GM12873 (cell line): ENCODE measurements around the gene PDK4.

Experiments
- TF ChIP-seq, protein P1 (sequence below): IDR thresholded peaks from 2 replicates; pipeline ENCODE4 v1.5.1; 2012; ENCODE audit warnings: low read depth, mild to moderate bottlenecking, moderate library complexity, low read length, control low read depth; ENCODE audit not compliant: insufficient read depth; ENCODE audit errors: missing control alignments

PDK4 gene

DNA sequence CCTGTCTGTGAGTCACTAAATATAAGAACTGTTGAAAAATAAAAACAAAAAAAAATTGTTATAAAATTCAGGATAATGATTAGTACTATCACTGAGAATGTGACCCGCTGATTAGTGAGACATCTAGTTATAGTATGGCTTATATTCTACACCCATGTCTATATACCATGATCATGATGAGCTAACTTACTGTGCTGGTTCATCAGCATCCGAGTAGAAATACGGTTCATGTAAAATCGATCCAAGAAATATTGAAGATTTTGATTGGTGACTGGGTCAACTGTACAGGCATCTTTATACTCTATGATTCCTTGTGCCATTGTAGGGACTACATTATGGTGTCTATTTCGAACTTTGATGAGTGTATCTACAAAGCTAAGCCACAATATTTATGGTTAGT is 3.7 kb downstream of the PDK4 start:
- TF ChIP-seq, protein P1, sequence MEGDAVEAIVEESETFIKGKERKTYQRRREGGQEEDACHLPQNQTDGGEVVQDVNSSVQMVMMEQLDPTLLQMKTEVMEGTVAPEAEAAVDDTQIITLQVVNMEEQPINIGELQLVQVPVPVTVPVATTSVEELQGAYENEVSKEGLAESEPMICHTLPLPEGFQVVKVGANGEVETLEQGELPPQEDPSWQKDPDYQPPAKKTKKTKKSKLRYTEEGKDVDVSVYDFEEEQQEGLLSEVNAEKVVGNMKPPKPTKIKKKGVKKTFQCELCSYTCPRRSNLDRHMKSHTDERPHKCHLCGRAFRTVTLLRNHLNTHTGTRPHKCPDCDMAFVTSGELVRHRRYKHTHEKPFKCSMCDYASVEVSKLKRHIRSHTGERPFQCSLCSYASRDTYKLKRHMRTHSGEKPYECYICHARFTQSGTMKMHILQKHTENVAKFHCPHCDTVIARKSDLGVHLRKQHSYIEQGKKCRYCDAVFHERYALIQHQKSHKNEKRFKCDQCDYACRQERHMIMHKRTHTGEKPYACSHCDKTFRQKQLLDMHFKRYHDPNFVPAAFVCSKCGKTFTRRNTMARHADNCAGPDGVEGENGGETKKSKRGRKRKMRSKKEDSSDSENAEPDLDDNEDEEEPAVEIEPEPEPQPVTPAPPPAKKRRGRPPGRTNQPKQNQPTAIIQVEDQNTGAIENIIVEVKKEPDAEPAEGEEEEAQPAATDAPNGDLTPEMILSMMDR = no peak

- TF ChIP-seq, protein P1 = no peak
Measured at GRCh38 chr7:95590387-95591248, 5.7 kb downstream of the PDK4 start.

- TF ChIP-seq, protein P1 = no peak
Measured at GRCh38 chr7:95589766-95590165, 6.5 kb downstream of the PDK4 start.

DNA sequence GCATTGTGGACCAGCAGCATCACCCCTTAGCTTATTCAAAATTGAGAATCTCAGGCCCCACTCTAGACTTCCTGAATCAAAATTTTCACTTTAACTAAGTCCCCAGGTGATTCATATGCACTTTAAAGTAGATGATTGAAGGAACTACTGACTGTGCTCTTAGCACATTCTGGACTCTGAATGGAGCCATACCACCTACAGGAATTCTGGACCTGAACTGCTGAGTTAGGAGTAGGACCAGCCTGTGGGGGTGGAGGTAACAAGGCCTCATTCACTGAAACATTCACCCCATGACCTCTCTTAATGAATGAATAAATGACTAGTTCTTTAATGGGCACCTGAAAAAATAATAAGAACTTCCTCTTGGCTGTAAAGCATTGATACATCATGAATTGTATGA is 7.3 kb downstream of the PDK4 start:
- TF ChIP-seq, protein P1 = no peak

- TF ChIP-seq, protein P1 = no peak
Measured at GRCh38 chr7:95586951-95587301, 9.4 kb downstream of the PDK4 start.

DNA sequence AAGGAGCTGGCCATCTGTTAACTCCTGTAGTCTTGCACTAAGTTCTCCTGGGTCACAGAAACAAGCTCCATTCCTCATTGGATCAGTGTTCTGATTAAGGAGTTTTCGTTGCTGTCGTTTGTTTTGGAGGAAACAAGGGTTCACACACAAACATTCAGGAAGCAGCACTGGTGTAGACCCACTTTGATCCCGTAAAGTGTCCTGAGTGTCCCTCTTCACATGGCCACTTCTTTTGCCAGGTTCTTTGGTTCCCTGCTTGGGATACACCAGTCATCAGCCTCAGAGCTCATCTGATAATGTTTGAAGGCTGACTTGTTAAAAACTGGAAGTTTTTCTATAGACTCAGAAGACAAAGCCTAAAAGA is 10.9 kb downstream of the PDK4 start:
- TF ChIP-seq, protein P1 = no peak

DNA sequence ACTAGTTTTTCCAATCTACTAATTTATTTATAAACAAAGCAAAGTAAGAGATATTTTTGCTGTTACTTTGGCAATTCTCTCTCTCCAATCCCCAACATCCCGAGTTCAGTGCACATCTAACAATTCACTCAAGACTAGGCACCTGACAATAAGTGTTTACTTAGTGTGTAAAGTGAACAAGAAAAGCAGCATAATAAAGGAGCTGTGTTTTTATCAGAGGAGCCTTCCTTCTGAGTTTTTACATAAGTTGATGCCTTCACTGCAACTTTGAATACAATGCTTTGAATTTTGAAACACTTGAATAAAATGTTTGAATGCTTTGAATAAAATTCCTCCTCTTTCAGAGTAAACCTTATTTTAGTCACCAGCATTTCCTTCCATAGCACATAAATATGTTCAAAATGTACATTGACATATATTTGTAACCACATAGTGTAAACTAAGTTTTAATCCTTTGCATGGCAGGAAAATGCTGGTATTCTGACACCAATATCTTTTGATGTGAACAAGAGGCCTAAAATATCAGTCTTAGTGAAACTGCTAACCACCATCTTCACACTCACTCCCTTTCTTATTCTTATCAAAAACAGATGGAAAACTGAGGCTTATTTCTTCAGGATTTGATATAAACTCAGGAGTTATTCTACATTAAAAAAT is 11.4 kb downstream of the PDK4 start:
- TF ChIP-seq, protein P1 = no peak
